DMS53 (cell line): ENCODE measurements around the gene AGBL3.
"Not testable (repeated sequence)": the region's sequence is repeated elsewhere in the genome, so short reads cannot be mapped to it uniquely, and the experiment has no call there.

Experiments
- DNase-seq: peaks from one replicate; lab custom pipeline; 2025; lab: John Stamatoyannopoulos, UW

The AGBL3 gene

DNA sequence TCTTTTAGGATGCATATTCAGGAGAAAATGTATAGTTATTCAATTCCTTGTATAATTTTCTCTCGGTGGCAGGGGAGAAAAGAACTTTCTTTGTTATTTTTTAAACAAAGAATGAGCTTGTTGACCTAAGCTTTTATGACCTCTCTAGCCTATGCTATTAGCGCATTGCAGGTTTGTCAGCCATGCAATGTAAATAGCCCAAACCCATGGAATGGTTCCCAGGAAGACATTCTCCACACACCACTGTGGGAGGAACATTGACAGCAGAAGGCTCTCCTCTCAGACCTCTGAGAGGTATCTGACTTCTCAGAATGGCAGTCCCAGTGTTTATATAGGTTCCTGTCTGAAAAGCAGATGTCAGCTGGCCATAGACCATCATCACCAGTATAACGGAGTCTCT is 19.6 kb upstream of the AGBL3 start:
- DNase-seq = peak; percentile 79

DNA sequence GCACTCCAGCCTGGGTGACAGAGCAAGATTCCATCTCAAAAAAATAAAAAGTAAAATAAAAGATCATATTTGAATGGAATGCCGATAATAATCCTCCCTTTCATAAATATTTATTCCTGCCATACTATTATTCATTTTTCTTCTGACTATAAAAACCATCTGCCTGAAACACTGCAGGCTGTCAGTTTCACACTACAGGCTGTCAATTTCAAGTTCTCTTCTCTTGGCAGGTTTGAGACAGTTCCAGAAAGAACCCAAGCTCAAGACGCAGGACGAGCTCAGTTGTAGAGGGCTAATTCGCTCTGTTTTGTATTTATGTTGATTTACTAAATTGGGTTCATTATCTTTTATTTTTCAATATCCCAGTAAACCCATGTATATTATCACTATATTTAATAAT is 18.2 kb upstream of the AGBL3 start:
- DNase-seq = no peak

DNA sequence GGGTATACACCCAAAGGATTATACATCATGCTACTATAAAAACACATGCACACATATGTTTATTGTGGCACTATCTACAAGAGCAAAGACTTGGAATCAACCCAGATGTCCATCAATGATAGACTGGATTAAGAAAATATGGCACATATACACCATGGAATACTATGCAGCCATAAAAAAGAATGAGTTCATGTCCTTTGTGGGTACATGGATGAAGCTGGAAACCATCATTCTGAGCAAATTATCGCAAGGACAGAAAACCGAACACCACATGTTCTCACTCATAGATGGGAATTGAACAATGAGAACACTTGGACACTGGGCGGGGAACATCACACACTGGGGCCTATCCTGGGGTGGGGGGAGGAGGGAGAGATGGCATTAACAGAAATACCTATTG is 4.7 kb upstream of the AGBL3 start:
- DNase-seq = not testable (repeated sequence)

DNA sequence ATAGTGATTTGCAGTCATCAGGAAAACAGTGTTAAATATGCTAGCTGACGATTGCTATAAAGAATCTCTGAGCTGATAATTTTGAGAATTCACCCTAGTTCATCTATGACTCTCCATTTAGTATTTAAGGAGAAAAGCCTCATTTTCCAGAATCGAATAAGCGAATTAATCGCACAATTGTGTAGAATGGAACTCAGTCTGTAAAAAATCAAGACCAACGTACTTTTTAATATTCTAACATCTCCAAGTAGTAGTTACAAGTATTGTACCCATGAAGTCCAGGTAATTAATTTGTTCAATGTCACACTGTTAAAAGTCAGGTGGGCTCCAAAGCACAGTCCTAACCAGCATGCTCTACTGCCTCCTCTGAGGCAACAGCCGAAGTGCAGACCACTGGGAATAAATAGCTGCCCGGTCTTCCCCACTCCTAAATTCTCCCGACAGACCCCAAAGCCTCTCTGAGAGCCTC is 380 bp upstream of the AGBL3 start:
- DNase-seq = no peak

DNA sequence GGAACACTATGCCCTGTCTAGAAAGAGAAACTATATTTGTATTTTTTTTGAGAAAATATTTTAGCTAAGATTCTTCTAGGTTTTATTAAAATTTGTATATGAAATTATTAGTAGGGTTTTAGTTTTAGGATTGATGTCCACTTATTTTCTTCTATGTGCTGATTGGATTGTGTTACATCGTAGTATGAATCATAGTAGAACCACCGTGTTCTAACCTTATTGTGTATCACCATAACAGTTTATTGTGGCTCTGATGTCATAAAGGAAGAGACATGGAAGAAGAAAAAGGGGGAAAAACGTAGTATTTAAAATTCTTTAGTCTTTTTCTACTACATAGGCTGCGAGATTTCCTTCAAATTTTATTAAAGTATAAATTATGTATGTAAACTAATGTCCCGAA is 1.9 kb downstream of the AGBL3 start:
- no peak for DNase-seq

DNA sequence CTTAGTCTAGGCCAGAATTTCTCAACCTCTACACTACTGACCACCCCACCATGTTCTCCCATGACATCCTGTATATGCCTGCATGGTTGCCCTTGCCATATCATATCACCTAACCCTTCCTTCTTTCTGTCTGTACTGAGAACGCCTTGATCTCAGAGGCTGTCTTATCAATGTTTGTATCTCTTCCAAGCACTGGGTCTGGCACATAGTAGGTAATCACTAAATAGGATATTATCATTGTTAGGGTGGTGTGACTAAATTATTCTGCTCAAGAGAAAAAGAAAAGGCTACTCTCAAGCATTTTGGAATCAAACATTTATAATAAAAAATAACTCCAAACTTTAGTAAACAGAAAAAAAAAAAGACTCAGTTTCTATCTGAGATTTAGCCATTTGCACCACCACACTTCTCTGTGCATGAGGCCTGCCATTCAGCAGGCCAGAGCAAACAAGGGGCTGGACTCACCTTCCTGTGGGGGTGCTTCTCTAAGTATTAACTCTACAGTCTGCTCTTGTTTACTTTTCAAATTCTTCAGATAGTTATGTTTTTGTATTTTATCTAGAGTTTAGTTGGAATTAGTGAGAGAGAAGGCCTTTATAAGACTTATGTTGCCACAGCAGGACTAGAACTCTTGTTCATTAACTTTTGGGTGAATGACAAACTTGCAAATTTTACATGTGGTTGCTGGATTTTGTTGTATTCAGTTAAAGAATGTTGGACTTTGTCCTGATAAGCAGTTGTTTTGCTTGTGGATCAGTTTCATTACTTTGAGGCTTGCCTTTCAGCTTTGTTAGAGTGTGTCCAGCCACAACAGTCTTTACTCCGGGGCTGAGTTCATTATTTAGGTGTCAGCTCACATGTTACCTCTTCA is 5.4 kb downstream of the AGBL3 start:
- no peak for DNase-seq

DNA sequence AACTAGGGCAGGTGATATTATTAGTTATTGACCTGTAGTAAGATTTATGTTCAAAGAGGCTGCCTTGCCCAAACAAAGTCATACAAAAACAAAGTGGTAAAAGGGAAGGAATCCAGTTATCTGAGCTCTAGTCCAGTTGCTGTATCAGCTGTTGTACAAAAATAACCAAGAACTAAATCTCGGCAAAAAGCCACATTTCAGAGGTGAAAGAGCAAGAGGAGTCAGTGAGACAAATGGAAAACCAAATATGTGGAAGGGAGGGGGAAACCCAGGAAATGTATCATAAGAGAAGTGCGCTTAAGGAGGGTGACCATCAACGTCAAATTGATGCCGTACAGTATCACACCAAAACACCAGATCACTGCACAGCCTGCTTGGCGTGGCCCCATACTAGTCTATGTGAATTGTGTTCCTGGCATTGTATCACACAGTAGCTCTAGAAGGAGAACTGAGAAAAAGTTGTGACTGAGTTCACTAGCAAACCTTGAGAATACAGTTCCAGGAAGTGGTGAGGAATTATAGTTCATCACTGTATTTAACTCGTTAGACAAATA is 6.4 kb downstream of the AGBL3 start:
- DNase-seq = no peak

DNA sequence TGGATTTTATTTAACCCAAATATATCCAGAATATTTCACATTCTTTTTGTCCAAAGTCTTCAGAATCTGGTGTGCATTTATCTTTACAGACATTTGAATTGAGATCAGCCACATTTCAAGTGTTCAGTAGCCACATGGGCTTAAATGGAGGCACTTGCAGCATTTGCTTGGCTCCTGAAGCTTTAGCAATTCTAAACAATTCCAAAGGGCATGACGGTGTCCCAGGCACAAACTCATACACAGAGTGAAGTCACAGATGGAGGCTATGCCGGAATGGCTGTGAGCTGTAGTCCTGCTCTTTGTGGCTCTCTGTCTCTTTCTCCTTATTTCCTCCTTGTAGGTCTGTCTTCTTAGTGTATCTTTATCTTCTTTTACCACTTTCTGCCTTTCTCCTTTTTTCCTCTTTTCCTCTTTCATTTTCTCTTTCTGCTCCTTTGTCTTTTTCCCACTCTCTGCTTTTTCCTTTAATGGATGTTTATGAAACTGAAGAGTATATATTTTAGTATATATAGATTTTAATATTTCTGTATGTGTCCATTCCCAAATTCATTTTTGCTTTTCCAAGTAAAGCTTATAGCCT is 7.7 kb downstream of the AGBL3 start:
- DNase-seq = no peak

DNA sequence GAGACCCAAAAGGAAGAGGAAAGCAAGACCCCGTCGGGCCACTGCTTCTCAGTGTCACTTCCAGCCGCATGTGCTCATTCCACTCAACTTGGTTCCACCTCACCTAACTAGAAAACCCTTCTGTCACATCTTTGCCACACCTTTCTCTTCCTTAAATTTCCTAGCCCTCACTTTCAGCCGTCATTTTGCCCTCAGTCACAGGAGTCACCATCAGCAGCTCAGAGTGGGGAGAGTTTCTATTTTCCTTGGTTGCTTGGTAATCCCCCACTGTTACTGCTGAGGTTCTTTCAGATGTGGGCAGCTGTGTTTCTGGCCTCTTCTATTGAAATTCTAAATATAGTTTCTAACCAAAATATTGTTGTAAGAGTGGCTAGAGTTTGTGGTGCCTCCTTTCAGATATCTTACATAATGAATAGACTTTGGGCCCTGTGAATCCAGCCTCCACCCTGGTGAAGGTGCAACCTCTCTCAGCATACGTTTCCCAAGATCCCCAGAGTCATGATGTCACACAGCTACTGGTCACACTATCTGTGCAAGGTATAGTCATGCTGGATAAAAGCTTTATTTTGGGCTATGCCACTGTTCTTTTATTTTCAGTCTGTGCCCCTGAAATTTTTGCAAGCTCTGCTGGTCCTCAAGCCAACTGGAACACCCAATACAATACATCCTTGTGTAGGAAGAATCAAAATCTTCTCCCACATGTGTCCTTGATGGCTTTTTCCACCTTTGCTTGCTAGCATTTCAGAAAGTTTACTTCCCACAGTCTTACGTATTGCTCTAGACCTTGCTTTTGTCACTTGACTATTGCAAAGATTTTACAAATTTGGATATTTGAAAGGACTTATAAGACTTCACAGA is 9.2 kb downstream of the AGBL3 start:
- DNase-seq = no peak

DNA sequence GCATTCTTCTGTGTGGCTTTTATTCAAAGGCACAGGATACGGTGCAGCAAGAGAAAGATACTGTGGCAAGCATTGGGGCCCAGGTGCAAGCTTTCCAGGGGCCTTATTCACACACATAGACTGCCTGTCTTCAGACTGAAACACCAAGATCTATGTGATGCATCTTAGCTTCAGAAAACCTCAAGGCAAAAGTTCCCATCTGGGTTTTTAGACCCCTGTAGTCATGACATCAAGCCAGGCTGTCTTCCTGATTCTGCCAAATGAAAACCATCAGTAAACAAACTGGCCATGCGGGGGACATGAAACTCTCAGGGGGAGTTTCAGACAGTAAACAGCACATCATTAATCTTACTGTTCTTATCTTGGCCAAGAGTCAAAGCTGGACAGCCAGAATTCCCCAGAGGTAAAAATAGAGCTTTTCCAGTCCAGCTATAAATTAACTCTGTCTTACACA is 9.8 kb downstream of the AGBL3 start:
- no peak for DNase-seq

DNA sequence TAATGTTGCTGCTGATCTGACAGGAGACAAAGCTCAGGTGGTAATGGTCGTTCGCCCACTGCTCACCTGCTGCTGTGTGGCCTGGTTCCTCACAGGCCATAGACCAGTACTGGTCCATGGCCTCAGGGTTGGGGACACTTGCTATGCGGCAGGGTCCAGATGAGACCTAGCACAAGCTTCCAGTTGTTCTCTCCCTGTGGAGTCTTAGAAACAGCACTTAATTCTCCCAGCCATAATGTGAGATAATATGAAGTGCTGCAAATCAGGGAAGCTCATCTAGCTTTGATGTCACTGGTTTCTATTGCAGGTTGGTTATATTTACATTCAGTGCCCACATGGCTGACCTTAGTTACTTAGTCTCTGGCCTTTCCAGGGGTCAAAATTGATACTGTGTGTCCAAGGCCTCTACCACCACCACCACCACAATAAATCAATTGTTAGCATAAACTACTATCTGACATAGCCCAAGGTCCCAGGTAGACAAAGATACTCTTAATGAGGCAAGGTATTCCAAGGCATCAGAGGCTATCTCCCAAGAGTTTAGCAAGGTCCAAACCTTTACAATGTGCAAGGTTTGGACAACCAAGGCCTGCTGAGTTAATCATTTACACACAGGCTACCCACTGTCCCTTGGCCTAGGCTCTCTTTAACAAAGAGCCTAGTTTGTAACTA is 11.0 kb downstream of the AGBL3 start:
- no peak for DNase-seq

DNA sequence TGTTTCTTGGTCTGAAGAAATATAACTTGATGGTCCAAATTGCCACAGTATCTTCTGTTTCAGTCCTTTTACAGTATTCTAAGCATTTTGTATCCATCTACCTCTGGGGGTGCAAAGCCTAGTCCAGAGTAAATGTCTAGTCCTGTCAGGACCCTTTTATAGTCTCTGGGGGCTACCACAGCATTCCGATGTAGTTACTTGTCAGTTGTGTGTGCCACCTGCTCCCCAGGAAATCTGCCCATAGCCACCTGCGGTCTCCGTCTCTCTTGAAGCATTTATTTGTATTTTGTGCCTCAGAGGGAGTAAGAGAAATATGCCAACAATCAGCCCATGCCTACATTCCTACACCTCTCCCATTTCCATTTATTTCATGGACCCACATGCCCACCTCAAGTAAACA is 12.8 kb downstream of the AGBL3 start:
- DNase-seq = no peak

DNA sequence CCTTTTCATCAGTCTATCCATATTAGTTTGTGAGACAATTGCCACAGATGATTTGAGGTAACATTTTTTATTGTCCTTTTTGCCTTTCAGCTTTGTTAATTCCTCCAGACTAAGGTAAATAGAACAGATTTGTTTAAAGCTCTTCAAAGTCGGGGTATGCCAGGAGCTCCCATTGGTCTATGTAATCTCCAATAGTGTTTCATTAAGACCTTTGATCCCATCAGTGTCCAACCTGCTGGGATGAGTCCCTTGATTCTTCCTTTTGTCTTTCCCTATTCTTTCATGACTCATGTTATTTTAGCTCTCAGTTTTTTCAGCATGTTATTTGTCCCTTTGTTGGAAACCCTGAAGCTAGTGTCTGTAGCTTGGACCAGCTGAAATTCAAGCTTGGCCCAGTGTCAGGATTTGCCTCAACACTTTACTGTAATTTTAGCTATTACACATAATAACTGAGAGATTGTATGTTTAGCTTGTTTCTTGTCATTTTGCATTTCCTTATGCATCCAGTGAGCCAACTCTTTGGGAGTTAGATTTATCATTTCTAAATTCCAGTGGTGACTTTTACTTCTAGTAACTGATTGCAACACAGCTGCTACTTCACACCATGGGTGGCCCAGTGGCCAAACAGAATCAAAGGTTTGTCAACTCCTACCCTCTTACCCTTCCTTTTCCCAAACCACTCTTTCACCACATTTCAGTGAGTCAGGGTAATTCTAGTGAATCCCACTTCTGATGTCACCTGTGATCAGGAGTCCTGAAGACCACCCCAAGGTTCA is 15.3 kb downstream of the AGBL3 start:
- no peak for DNase-seq

DNA sequence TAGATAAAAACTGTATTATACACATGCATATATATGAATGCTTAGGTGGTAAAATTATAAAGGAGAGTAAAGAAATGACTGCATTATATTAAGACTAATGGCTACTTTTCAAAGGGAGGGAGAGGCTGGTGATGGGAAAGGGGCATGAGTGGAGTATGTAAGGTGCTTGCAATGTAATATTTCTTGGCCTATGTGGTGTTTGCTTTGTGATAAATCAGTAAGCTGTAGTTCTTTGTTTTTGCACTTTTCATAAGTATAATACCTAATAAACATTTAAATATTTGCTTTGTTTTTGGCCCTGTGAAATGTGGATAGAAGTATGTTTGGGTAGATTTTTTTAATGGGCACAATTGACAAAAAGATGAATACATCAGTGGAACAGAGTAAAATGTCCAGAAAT is 25.9 kb downstream of the AGBL3 start:
- no peak for DNase-seq

DNA sequence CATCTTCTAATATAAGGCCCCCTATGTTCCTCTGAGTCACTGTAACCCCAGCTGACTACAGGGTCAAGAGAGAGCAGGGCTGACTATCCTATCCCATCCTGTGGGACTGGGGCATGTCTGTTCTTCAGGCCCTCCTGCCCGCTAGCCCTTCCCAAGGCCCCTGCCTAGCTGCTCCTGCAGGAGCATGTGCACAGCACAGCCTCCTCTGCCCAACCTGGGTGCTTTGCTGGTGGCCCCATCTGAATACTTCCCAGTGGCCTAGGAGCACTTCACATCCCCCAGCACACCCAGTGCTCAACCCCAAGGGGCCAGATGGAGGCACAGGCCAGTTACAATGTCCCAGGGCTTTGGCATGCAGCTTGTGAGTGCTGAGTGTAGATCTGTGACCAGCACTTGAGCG is 37.3 kb downstream of the AGBL3 start:
- DNase-seq = no peak

DNA sequence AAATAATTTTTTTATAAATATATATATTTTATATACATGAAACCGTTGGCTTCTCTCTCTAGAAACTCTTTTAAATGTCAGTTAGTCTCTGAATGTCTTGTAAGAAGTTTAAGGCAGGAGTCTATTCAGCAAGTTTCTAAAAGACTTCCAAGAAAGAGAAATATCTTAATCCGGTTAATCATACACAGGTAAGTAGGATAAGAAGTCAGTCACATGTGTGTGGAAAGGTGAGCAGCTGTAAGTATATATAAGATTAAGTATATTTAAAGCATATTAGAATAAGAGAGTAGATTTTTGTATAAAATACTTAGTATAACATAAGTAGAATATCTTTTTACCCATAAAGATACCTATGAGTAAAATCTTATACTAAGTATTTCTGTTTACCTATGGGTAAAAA is 48.9 kb downstream of the AGBL3 start:
- no peak for DNase-seq

DNA sequence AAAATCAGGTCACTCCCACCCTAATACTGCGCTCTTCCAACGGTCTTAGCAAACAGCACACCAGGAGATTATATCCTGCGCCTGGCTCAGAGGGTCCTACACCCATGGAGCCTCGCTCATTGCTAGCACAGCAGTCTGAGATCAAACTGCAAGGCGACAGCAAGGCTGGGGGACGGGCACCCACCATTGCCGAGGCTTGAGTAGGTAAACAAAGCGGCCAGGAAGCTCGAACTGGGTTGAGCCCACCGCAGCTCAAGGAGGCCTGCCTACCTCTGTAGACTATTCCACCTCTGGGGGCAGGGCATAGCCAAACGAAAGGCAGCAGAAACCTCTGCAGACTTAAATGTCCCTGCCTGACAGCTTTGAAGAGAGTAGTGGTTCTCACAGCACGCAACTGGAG is 80.7 kb downstream of the AGBL3 start:
- not testable (repeated sequence) for DNase-seq

DNA sequence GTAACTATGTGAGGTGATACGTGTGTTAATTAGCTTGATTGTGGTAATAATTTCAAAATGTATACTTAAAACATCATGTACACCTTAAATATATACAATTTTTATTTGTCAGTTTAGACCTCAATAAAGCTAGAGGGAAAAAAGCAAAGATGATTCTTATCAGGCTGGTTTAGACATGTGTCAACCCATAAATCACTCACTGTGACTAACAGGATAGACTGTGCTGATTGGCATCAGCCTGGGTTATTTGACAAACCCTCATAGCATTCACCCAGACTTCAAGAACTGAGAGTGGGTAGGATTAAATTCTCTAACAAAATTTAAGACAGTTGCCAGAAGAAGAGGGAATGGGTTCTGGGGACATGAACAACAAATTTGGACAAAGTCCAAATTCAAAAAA is 87.8 kb downstream of the AGBL3 start:
- peak; percentile 8 for DNase-seq

DNA sequence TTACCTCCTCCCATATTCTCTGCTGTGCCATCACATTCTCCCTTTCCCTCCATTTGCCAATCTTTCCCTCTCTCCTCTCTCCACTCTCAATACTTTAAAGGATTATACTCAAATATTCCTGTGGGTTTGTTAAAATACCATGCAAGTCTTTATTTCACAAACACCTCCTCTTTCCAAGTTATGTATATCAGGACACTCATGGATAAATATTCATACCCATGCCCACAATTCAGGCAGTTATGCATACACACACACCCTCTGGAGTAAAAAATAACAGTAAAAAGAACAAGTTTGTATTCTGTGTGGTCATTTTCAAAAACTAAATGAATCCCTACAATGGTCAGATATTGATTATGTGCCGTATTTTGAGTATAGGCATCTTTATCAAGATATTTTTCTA is 88.2 kb downstream of the AGBL3 start:
- DNase-seq = no peak

DNA sequence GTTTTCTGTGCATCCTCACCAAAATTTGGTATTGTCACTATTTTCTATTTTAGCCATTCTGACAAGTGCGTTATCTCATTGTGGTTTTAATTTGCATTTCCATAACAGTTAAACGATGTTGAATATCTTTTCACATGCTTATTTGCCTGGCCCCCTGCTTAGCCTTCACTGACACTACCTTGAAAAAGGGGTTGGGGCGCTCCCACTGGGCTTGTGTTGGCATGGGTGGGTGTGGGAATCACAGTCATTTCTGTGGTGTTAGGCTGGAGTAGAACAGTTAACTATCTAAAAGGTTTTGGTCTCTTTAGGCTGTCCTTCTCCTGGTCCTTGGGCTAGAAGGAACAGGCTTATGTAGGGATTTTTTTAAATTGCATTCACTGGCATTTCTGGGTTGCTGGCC is 89.4 kb downstream of the AGBL3 start:
- DNase-seq = no peak

DNA sequence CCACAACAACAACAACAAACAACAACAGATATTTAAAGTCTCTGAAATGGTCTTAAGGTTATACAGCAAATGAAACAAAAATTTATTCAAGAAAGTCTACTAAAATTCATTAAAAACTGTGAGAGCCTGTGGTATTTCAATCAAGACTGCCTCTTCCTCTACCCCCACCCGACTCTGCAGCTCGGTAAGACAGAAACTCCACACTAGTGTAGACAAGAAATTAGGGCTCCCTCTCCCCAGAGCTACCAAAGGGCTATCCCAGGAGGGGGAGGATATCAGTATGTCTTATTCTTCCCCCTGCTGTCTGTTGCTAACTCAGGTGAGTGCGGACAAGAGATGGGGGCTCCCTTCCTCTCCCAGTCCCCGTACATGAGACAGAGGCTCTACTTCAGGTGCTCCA is 90.6 kb downstream of the AGBL3 start:
- no peak for DNase-seq
